ENCODE measurements around the gene TECR.
"Not testable (repeated sequence)": the region's sequence is repeated elsewhere in the genome, so short reads cannot be mapped to it uniquely, and the experiment has no call there.

TECR gene

DNA sequence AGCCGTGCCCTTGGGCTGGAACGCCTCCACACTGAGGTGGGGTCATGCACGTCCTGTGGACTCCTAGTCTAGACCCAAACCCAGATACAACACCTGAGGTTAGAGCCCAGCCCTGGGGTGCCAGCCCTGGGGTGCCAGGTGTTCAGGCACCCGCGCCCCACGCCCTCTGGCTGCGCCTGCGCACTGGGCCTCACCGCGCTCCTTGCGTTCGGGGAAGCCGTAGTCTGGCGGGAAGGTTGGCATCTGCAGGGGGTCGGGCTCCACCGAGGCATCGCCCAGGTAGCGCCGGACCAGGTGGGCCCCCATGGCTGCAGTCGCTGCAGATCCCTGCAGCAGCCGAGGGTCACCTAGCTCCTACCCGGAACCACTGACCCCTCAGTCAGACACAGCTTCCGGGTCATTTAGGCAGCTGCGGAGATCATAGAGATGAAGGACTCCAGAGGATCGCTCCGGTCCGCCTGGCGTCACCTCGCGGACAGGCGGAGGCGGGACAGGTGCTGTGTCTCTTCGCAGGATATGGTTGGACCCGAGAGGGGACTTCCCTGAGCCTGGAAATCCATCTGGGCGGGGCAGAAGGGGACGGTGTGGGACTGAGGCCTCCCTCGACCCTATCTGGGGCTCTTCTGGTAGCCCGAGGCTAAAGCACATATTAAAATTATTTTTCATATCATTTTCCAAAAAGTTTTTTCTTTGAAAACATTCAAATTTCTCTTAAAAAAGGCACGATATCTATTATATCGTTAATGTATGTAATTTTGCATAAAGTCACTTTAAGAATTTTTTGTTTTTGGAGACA, 42.5 kb downstream of the TECR start, which contains the start of gene NDUFB7:
Gene NDUFB7, minus strand, starts transcription at position 372 of the 796 bp plus-strand sequence. Its CDS starts 66 bp downstream, at position 306.
- peak; percentile 80 for DNase-seq (ENCODE audit: low read depth, low spot score)
- peak within 1 kb of the TSS; percentile 47 for H3K27ac ChIP-seq

DNA sequence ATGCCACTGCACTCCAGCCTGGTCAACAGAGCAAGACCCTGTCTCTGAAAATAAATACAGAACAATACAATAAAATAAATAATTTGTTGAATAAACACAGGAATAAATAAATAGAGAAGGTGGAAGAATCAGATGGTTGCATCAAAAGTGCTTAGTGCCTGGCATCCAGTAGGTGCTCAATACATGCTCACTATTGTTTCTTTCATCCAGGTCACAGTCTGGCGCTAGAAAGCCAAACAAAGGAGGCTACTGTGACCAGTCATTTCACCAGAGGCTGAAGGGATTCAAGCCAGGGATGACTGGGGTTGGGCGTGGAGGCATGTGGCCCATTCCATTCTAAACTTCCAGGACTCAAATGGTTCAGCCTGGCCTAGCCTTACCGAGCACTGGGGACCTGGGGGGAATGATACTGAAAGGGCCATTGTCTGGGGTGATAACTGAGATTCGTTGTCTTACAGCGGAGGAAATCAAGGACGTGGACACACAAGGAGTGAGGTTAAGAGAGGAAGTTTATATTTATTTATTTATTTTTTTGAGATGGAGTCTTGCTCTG, 46.1 kb downstream of the TECR start:
- no peak for DNase-seq (ENCODE audit: low read depth, low spot score)
- H3K27ac ChIP-seq, result peak overlapping the region; percentile 7

DNA sequence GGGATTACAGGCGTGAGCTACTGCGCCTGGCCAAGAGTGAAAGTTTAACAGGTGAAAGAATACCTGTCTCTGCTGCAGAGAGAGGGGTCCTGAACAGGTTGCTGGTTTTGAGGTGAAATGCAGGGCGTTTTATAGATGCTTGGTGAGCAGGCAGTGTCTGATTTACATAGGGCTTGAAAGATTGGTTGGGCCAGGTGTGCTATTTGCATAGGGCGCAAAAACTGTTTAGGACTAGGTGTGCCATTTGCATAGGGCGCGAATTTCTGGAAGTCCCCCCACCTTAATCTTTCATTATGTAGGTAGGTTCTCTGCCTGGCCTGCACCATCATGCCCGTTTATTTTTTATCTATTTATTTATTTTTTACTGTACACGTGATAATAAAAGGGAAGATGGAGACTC, 47.0 kb downstream of the TECR start:
- no peak overlapping the region for H3K27ac ChIP-seq
- DNase-seq (ENCODE audit: low read depth, low spot score), result no peak

DNA sequence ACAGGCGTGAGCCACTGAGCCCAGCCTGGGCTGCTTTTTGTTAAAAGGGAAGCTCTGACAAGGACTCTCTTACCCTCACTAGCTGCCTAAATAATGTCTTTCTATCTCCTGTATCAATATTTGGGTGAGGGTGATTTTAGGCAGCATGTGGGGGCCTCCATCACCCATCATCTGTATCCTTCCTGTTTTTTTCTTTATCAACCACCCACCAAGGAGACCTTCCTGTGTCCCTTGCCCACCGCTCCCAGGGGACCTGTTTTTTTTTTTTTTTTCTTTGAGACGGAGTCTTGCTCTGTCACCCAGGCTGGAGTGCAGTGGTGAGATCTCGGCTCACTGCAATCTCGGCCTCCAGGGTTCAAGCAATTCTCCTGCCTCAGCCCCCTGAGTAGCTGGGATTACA, 47.9 kb downstream of the TECR start:
- no peak for DNase-seq (ENCODE audit: low read depth, low spot score)

DNA sequence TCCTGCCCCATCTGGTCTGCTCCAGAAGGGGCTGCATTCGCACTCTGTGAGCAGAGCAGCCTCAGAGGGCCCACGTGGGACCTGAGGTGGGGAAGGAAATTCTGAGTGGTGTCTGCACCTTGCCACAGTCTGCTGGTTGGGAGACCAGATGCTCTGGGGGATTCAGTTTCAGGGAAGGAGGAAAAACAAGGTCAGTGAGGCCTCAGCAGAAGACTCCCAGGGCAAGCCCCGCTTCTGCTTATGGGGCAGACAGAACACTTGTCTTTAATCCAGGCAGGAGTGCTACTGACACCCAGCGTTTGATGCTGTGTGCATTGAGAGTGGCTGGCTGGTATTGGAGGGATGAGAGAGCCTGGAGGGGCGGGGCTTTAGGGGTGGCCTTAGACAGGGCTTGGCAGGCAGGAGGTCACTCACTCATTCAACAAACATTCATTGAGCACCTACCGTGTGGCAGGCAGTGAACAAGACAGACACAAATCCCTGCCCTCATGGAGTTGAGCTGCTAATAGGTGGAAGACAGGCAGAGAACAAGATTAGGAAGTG, 48.6 kb downstream of the TECR start:
- no peak overlapping the region for H3K27ac ChIP-seq
- DNase-seq (ENCODE audit: low read depth, low spot score), result no peak

More for the DNA sequence above, 47.9 kb downstream of the TECR start:
- H3K27ac ChIP-seq, result no peak overlapping the region

DNA sequence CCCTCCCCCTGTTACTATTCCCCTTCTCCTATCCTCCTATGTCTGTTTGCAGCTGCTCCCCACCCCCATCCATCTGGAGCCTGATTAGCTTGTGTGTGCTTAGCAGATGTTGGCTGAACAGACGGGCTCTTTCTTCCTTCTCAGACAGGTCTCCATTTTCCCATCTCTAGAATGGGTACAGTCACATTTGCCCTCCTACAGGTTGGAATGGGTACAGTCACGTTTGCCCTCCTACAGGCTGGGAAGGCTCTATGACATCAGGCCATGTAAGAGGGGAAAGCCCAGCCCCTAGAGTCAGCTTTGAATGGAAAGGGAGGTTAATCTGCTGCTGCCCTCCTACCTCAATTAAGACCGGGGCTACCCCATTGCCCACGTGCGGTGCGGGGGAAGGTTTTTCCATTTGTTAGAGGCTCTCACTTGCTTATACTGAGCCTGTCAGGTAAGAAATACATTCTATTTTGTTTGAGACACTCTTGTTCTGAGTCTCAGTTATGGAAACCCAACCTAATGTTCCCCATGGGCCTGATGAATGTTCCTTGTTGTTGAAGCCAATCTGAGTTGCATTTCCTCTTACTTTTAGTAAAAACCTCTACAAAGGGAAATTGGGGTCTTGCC, 51.3 kb downstream of the TECR start:
- H3K27ac ChIP-seq, result no peak overlapping the region
- DNase-seq (ENCODE audit: low read depth, low spot score), result no peak

DNA sequence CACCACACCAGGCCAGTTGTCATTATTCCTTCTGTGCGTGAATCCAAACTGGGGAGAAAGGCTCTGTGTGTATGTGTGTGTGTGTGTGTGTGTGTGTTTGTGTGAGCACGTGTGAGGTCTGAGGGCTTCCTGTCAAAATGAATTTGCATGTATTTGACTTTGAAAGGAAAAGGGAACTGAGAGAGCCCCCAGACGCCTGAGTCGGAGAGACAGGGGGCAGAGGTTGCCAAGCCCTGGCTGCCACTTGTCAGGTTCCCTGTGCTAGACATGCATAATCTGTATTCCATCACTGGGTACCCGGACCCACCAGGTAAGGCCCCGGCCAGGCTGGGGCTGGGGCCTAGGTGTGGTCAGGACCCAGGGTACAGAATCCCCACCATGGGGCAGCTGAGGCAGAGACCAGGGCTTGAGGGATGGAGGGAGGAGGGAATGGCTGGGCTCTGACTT, 53.5 kb downstream of the TECR start, which contains the start of gene CLEC17A:
Gene CLEC17A, plus strand, starts transcription at position 191 of the 447 bp plus-strand sequence. Its CDS starts 77 bp downstream, at position 268.
- no peak for DNase-seq (ENCODE audit: low read depth, low spot score)
- H3K27ac ChIP-seq, result no peak within 1 kb of the TSS

DNA sequence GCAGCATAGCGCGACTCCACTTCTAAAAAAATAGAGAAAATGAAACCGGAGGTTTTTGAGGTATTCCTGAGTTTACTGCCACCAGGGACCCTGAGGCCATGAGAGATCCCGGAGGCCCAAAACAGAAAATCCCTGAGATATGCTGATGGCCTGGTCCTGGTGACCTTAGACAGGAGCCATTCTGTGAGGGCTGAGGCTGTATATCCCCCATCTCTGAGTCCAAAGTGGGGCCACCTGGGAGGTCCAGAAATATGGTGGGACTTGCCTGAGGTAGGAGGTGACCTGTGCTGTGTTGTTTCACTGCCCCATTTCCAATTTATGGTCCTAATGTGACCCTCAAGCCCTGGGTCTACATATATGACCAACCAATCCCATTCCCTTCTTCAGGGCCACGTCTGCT, 55.0 kb downstream of the TECR start:
- DNase-seq (ENCODE audit: low read depth, low spot score); H3K27ac ChIP-seq: not testable (repeated sequence)

DNA sequence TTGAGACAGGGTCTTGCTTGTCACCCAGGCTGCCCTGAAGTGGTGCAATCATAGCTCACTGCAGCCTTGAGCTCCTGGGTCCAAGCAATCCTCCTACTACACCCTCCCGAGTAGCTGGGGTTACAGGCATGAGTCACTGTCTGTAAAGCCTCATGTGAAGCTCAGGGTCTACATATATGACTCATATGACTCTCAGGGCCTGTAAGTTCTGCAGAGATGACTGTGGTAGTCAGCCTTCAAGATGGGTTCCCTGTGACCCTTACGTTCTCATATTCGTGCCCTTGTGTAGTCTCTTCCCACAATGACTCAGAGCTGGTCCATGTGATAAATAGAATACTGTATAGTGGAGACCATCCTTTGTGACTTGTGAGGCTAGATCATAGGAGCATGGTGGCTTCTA, 55.8 kb downstream of the TECR start:
- H3K27ac ChIP-seq, result not testable (repeated sequence)
- peak; percentile 27 for DNase-seq (ENCODE audit: low read depth, low spot score)

DNA sequence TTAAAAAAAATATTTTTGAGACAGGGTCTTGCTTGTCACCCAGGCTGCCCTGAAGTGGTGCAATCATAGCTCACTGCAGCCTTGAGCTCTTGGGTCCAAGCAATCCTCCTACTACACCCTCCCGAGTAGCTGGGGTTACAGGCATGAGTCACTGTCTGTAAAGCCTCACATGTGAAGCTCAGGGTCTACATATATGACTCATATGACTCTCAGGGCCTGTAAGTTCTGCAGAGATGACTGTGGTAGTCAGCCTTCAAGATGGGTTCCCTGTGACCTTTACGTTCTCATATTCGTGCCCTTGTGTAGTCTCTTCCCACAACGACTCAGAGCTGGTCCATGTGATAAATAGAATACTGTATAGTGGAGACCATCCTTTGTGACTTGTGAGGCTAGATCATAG, 60.0 kb downstream of the TECR start:
- DNase-seq (ENCODE audit: low read depth, low spot score); H3K27ac ChIP-seq: not testable (repeated sequence)

DNA sequence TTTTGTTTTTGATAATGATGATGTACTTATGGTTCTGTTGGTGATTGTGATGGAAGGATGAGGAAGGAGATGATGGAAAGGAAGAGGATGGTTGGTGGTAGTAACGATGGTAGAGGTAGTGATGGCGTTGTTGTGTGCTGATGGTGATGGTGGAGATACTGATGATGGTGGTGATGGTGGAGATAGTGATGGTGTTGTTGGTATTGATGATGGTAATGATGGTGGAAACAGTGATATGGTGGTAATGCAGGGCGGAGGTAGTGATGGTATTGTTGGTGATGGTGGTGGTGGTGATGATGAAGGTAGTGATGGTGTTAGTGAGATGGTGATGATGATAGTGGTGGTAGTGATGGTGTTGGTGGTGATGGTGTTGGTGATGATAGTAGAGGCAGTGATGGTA, 66.2 kb downstream of the TECR start:
- H3K27ac ChIP-seq, result no peak overlapping the region
- no peak for DNase-seq (ENCODE audit: low read depth, low spot score)

DNA sequence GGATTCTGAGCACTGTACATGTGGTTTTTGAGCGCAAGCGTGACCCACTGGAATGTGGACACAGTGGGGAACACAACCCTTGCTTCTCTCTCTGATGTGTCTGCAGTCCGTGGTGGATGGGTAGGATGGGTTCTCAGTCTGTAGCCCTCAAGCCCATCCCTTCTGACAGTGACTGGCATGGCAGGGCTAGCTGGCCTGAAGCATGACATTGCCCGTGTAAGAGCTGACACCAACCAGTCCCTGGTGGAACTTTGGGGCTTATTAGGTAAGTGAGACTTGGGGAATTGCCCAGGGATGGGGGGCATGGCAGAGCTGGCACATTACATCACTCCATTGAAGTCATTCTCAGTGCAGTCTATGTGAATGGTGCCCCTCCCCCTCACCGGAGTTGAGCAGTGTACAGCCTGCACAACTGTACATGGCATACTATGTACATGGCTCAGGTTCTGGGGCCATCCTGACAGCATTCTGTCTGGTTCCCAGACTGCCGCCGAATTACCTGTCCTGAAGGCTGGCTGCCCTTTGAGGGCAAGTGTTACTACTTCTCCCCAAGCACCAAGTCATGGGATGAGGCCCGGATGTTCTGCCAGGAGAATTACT, 70.3 kb downstream of the TECR start:
- DNase-seq (ENCODE audit: low read depth, low spot score), result no peak
- H3K27ac ChIP-seq, result no peak overlapping the region

DNA sequence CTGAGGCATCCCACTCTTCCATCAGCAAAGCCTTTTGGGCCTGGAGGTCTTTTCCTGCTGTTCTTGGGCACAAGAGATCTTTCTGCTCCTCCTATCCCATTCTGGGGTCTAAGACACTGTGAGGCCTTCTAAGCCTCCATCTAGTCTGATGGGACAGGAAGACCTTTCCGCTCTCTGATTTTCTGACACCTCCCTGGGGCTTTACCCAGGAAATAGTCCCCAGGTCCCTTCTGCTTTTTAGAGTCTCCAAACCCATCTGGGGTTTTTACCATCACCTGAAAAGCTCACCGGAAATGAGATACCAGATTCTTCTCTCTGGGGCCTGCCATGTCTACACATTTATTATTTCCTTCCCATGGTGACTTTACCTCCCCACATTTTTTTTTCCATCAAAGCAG, 74.6 kb downstream of the TECR start:
- H3K27ac ChIP-seq, result no peak overlapping the region
- DNase-seq (ENCODE audit: low read depth, low spot score), result no peak

DNA sequence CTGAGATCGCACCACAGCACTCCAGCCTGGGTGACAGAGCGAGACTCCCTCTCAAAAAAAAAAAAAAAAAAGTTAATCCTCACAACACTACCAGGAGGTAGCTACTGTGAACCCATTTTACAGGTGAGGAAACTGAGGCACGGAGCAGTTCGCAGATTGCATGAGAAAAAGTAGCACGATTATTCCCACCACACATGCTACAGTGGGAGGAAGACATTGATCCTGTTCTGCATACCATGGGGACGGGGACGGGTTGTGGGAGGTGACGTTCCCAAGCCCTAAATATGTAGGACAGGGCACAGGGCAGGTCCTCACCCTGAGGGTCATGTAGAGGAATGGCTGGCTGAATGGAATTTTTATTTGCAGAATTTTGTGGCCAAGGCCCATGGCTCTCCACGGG, 77.2 kb downstream of the TECR start:
- DNase-seq (ENCODE audit: low read depth, low spot score), result no peak
- no peak overlapping the region for H3K27ac ChIP-seq

DNA sequence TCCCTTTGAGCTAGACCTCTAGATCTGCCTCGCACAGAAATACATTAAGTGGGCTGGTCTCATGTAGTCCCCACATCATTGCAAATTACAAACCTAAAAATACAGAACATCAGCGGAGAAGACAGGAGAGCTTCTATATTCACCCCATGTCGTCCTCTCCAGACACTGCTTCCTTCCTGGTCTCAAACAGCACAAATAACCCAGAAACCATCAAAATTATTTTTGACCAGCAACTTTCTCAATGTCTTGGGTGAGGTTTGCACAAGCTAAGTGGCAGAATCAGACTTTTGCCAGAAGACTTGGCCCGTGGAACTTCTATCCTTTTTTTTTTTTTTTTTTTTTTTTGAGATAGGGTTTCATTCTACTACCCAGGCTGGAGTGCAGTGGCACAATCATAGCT, 81.7 kb downstream of the TECR start:
- H3K27ac ChIP-seq, result no peak overlapping the region
- DNase-seq (ENCODE audit: low read depth, low spot score), result no peak

DNA sequence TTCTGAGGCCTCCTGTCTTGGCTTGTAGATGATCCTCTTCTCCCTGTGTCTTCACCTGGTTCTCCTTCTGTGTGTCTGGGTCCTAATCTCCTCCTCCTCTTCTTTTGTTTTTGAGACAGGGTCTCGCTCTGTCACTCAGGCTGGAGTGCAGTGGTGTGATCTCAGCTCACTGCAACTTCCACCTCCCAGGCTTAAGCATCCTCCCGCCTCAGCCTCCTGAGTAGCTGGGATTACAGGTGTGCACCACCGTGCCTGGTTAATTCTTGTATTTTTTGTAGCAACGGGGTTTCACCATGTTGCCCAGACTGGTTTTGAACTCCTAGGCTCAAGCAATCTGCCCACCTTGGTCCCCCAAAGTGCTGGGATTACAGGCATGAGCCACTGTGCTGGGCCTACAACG, 82.8 kb downstream of the TECR start:
- not testable (repeated sequence) for H3K27ac ChIP-seq; DNase-seq (ENCODE audit: low read depth, low spot score)

DNA sequence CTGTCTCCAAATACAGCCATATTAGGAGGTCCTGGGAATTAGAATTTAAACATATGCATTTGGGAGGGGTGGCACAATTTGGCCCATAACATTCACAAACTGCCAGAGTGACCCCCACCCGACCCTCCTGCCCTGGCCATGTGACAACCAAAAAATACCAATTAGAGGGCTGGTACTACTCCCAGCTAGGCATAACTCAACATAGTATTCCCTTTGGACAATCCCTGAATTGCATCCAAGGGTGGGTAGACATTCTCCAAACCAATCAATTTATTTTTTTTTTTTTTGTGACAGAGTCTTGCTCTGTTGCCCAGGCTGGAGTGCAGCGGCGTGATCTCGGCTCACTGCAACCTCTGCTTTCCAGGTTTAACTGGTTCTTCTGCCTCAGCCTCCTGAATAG, 83.3 kb downstream of the TECR start:
- no peak overlapping the region for H3K27ac ChIP-seq
- no peak for DNase-seq (ENCODE audit: low read depth, low spot score)

DNA sequence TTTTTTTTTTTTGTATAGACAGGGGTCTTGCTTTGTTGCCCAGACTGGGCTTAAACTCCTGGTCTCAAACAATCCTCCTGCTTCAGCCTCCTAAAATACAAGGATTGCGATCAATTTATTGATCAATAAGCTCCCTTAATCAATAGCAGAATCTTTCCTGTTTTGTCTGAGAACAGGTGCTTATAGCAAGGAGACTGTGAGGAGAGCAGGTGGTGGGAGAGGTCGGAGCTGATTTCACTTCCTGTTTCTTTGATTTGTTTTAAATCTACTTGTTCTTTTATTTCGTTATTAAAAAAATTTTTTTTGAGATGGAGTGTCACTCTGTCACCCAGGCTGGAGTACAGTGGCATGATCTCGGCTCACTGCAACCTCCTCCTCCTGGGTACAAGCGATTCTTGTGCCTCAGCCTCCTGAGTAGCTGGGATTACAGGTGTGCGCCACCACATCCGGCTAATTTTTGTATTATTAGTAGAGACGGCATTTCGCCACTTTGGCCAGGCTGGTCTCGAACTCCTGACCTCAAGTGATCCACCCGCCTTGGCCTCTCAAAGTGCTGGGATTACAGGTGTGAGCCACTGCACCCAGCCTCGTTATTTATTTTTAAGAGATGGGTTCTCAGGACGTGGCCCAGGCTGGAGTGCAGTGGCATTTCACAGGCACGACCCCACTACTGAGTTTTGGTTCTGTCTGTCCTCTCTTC, 84.2 kb downstream of the TECR start:
- not testable (repeated sequence) for H3K27ac ChIP-seq; DNase-seq (ENCODE audit: low read depth, low spot score)

DNA sequence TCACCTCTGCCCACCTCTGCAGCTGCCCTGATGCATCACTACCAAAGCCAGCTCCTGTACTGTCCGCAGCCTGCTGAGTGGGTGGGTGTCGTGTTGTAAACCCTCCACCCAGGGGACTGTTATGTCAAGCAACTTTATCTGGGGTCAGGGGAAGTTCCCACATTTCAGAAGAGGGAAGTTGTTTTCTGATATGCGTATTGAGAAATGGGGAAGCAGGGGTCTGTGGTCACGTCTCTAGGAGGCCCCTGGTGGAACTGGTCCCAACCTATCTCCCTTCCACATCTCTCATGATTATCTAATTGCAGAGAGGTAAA, 84.7 kb downstream of the TECR start:
- no peak overlapping the region for H3K27ac ChIP-seq
- DNase-seq (ENCODE audit: low read depth, low spot score), result no peak
